GM10266 (cell line): ENCODE results near the gene PTPRE.
A peak's percentile ranks its signal among the peaks of the same experiment; 100 is the strongest.

Source experiments
- DNase-seq: peaks from one replicate; pipeline ENCODE4 v3.0.0; 2012; ENCODE audit errors: extremely low spot score
- TF ChIP-seq, protein P1 (sequence below): IDR thresholded peaks from 2 replicates; pipeline ENCODE4 v1.5.1; 2012; ENCODE audit warnings: mild to moderate bottlenecking, low read depth; ENCODE audit not compliant: control insufficient read depth, insufficient read depth; ENCODE audit errors: missing control alignments

PTPRE gene

GRCh38 chr10:128067691-128068397, 160.9 kb downstream of the PTPRE start:
- DNase-seq = no peak
- TF ChIP-seq, protein P1, sequence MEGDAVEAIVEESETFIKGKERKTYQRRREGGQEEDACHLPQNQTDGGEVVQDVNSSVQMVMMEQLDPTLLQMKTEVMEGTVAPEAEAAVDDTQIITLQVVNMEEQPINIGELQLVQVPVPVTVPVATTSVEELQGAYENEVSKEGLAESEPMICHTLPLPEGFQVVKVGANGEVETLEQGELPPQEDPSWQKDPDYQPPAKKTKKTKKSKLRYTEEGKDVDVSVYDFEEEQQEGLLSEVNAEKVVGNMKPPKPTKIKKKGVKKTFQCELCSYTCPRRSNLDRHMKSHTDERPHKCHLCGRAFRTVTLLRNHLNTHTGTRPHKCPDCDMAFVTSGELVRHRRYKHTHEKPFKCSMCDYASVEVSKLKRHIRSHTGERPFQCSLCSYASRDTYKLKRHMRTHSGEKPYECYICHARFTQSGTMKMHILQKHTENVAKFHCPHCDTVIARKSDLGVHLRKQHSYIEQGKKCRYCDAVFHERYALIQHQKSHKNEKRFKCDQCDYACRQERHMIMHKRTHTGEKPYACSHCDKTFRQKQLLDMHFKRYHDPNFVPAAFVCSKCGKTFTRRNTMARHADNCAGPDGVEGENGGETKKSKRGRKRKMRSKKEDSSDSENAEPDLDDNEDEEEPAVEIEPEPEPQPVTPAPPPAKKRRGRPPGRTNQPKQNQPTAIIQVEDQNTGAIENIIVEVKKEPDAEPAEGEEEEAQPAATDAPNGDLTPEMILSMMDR = no peak

- TF ChIP-seq, protein P1 = no peak
- DNase-seq = no peak
These were observed 161.7 kb downstream of the PTPRE start for GRCh38 chr10:128068398-128069285.

GRCh38 chr10:128069351-128070051, 162.6 kb downstream of the PTPRE start:
- TF ChIP-seq, protein P1 = peak; percentile 86
- DNase-seq = peak; percentile 76

- no peak for DNase-seq
- TF ChIP-seq, protein P1 = no peak
These were observed 163.3 kb downstream of the PTPRE start for GRCh38 chr10:128070161-128070560.

DNA sequence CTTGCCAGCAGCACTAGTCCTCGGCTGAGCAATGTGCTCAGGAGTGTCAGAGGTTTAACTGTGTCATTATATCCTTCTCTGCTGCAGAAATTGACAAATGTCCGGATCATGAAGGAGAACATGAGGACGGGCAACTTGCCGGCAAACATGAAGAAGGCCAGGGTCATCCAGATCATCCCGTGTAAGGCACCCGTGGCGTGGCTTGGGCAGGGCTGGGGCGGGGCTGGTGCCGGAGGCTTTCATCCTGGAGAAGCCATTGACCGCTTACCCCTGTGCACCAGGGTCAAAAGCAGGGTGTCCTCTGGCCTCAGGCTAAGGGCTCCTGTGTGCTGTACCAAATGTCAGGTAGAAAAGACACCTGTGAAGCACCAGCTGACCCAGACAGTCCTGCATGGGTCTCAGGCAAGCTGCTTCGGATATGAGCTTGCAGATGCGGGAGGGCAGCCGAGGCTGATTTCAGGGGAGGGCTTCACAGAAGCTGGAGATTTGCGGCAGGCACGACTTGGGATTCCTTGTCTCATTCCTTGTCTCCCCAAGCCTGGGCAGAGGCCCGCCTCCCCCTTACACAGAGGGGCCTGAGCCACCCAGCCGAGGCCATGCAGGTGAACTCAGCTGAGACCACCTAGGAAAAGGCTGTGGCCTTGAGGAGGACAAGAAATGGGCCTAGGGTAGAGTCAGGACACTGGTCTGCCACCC, 164.0 kb downstream of the PTPRE start:
- TF ChIP-seq, protein P1 = no peak
- no peak for DNase-seq

GRCh38 chr10:128071417-128071782, 164.5 kb downstream of the PTPRE start:
- TF ChIP-seq, protein P1 = no peak
- DNase-seq = no peak
